M059J (cell line): Measurements from ENCODE around the gene INSR. TPM values are rescaled to one million over a fixed set of nuclear protein-coding genes. Genes with fewer than 3 reads are reported as not detected.
"Not testable (repeated sequence)": the region's sequence is repeated elsewhere in the genome, so short reads cannot be mapped to it uniquely, and the experiment has no call there.

Experiments
- DNase-seq: peaks from one replicate; pipeline ENCODE4 v3.0.0-alpha.2; 2012; ENCODE audit warnings: low read depth
- total RNA-seq: library from RNA; depleted of rRNA; stranded (reverse); fragments of >200 nt; shearing (Covaris generic); gene quantifications from 2 replicates; pipeline ENCODE4 v1.2.3, GENCODE V29; 2014

The INSR gene
- total RNA-seq, 1 experiment from 2014 or later, result 1.6 TPM

- DNase-seq, result no peak
Observed at GRCh38 chr19:7224209-7224686, 70.0 kb downstream of the INSR start.

GRCh38 chr19:7223429-7223828, 70.8 kb downstream of the INSR start:
- DNase-seq, result no peak

DNA sequence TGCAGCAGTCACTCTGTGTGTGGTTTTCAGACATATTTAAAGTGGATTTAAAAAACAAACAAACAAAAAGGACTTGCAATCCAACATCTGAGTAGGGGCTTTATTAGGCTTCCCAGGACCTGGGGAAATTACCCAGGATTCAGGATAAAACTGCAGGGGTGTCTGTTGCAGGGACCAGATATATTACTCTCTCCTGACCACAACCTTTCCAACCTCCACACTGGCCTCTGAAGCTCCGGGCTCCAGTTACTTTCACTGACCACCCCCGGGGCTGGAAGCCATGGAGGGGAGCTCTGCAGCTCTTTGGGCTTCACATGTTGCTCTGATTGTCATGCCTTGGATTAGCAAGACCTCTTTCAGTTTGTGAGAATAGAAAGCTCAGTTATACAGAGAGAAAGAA, 75.2 kb downstream of the INSR start:
- DNase-seq, result no peak

DNA sequence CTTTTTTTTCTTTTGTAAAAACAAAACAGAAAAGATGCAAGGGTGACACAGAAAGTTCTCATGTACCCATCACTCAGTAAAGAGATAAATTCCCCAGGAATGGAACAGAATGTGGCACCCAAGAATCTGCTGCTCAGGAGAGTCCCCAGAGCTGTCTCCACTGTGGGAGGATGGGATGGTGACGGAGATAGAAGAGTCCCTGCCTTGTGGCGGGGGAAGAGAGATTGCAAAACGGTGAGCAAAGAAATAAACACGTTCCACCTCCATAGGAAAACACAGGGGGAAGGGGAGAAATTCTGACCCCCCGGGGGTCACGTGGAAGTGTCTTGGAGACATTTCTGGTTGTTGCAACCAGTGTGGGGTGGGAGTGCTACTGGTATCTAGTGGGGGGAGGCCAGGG, 76.4 kb downstream of the INSR start:
- no peak for DNase-seq

DNA sequence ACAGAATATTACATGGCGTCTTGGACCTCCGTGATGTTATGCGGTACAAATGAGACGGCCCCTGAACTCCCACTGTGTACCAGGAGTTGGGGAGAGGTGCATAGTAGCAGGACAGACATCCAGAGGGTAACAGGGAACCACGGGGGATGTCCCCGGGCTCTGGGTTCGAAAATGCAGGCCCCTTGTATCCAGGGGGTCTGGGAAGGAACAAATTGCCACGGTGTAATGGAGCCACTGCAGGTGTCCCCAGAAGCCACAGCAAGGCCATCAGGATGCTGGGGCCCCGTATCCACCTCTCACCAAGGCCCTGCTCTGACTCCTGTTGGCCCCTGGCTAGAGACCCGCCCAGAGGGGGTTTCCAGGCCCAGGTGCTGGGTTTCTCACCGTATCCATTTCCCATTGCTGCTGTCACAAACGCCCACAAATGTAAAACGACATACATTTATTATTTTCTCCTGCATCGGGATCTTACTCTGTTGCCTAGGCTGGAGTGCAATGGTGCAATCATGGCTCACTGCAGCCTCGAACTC, 77.8 kb downstream of the INSR start:
- no peak for DNase-seq

- no peak for DNase-seq
Observed at GRCh38 chr19:7215176-7215575, 79.0 kb downstream of the INSR start.

DNA sequence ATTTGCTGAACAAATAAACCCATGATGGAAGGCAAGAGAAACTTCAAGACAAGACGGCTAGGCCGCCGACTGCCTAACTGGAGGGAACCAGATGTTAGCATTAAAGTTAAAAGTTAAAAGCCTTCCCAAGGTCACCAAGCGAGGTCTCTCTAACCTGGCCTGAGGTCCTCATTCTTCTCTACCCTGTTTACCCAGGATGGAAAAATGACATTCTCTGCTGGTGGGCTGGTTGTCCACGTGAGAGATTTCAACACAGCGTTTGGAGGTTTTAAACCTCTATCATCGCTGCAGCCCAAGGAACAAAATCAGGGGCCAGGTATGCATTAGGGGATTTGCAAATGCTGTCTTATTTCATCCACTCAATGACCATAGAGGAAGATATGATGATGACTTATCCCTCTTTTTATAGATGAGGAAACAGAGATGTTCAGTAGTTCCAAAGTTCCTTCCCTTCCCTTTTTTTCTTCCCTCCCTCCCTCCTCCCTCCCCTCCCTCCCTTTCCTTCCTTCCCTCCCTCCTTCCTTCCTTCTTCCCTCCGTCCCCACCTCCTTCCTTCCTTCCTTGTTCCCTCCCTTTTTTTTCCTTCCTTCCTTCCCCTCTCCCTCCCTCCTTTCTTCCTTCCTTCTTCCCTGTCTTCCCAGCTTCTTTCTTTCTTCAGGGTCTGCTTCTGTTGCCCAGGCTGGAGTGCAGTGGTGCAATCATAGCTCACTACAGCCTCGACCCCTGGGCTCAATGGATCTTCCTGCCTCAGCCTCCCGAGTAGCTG, 79.7 kb downstream of the INSR start:
- no peak for DNase-seq

GRCh38 chr19:7213628-7214323, 80.4 kb downstream of the INSR start:
- DNase-seq, result no peak

DNA sequence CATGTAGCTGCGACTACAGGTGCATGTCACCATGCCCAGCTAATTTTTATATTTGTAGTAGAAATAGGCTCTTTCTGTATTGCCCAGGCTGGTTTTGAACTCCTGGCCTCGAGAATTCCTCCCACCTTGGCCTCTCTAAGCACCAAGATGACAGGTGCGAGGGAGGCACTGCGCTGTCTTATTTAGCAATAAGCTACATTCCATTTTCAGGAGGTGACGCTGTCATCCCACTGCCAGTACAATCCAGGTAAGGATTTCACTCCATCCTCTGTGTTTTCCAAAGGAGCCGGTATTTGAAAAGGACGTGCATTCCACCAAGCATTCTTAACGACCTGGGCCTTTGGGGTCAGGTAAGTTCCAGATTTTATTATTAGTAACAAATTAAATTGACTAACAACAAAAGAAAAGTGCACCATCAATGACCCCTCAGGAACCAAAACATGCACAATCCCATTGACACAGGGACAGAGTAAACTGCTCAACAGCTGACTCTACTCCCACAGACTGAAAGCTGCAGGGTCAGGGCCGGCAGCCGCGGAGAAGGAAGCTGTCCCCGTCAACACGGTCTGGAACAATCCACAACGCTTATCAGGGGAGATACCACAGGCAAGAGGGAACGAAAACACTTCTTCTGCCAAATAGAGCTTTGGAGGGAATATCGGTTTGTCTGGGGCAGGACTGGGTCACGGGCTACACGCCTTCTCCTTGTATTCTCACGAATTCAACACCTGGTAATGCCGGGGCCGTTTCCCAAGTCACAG, 82.8 kb downstream of the INSR start:
- no peak for DNase-seq

GRCh38 chr19:7210359-7210758, 83.9 kb downstream of the INSR start:
- no peak for DNase-seq

- DNase-seq, result not testable (repeated sequence)
Observed at GRCh38 chr19:7209597-7210325, 84.5 kb downstream of the INSR start.

DNA sequence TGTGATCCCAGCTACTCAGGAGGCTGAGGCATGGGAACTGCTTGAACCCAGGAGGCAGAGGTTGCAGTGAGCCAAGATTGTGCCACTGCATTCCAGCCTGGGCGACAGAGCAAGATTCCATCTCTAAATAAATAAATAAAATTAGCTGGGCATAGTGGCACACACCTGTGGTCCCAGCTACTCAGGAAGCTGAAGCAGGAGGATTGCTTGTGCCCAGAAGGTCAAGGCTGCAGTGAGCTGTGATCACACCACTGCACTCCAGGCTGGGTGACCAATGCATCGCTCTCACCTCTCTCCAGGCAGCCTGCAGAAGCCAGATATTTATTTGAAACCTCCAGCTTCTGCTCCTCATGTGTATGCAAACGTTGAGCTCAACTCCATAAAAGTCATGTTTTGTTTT, 85.2 kb downstream of the INSR start:
- not testable (repeated sequence) for DNase-seq

- no peak for DNase-seq
Observed at GRCh38 chr19:7203332-7203731, 90.9 kb downstream of the INSR start.

GRCh38 chr19:7202888-7203287, 91.3 kb downstream of the INSR start:
- no peak for DNase-seq

- no peak for DNase-seq
Observed at GRCh38 chr19:7200736-7201135, 93.5 kb downstream of the INSR start.

GRCh38 chr19:7199613-7200533, 94.3 kb downstream of the INSR start:
- DNase-seq, result no peak

GRCh38 chr19:7197760-7198696, 96.2 kb downstream of the INSR start:
- DNase-seq, result peak; percentile 88

- DNase-seq, result peak; percentile 88
Observed at GRCh38 chr19:7197119-7197759, 97.0 kb downstream of the INSR start.

DNA sequence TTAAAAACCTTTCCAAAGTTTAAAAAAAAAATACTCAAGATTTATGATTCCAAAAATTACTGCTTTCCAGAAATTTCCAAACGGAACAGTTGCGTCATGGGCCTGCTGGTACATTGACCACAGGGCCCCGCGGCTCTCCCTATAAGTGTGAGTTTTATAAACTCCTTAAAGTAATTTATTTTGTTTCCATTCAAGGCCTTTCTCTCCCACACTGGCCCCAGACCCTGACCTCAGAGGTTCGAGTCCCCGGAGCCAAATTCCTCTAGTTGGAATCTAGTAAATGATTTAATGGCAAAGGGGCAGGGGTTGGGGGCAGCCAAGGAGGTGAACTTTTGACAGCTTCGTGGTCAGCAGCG, 97.5 kb downstream of the INSR start:
- DNase-seq, result no peak
